Brain microvascular endothelial cell (primary cell): ENCODE results near the gene MGST2.

Experiments
- DNase-seq: peaks from one replicate; pipeline ENCODE4 v3.0.0-alpha.2; 2020
- H3K27ac ChIP-seq: fragments of 250-450 bp; sonication (Bioruptor Pico); 2 replicates; pipeline ENCODE4 v1.5.1; 2020; ENCODE audit warnings: mild to moderate bottlenecking, moderate library complexity
- H3K27me3 ChIP-seq: fragments of 250-450 bp; sonication (Bioruptor Pico); replicated peaks from 2 replicates; pipeline ENCODE4 v1.5.1; 2020; ENCODE audit warnings: mild to moderate bottlenecking
- H3K36me3 ChIP-seq: fragments of 250-450 bp; sonication (Bioruptor Pico); replicated peaks from 2 replicates; pipeline ENCODE4 v1.5.1; 2020; ENCODE audit warnings: mild to moderate bottlenecking
- H3K4me3 ChIP-seq: 2 replicates; pipeline ENCODE4 v1.5.1; 2011; ENCODE audit warnings: low read depth, mild to moderate bottlenecking, control low read depth, low read length, moderate library complexity
- CTCF ChIP-seq: IDR thresholded peaks from 2 replicates; pipeline ENCODE4 v1.5.1; 2011; ENCODE audit warnings: low read depth, mild to moderate bottlenecking, moderate library complexity, low read length, control low read depth, inconsistent platforms; ENCODE audit errors: missing control alignments
- in situ Hi-C: cut with HindIII; loops from 2 replicates; pipeline ENCODE4 v1.10.0; 2017; ENCODE audit warnings: low sequenced_read_pairs, low pct_ligation_motif_present

MGST2 gene

GRCh38 chr4:139625093-139625455, 40.5 kb upstream of the MGST2 start:
- no peaks in the 10 kb centered on the region for H3K27me3 ChIP-seq
- in situ Hi-C loops = no loop called here
- no peaks in the 10 kb centered on the region for H3K36me3 ChIP-seq
- no peak for DNase-seq
- no peak overlapping the region for H3K27ac ChIP-seq
- TF ChIP-seq CTCF = no peak
- H3K4me3 ChIP-seq = no peak overlapping the region

GRCh38 chr4:139625482-139625881, 40.1 kb upstream of the MGST2 start:
- no peak for DNase-seq
- in situ Hi-C loops = no loop called here
- Histone ChIP-seq H3K27me3 (no peaks in the 10 kb centered on the region), H3K27ac (no peak overlapping the region), H3K4me3 (no peak overlapping the region), H3K36me3 (no peaks in the 10 kb centered on the region)
- TF ChIP-seq CTCF = no peak

GRCh38 chr4:139628184-139629012, 37.2 kb upstream of the MGST2 start:
- Histone ChIP-seq H3K27me3 (no peaks in the 10 kb centered on the region), H3K36me3 (no peaks in the 10 kb centered on the region), H3K27ac (no peak overlapping the region), H3K4me3 (no peak overlapping the region)
- in situ Hi-C loops = no loop called here
- TF ChIP-seq CTCF = no peak
- no peak for DNase-seq

GRCh38 chr4:139629436-139630125, 36.0 kb upstream of the MGST2 start:
- DNase-seq = no peak
- Histone ChIP-seq H3K36me3 (no peaks in the 10 kb centered on the region), H3K4me3 (no peak overlapping the region), H3K27me3 (no peaks in the 10 kb centered on the region), H3K27ac (no peak overlapping the region)
- in situ Hi-C loops = no loop called here
- TF ChIP-seq CTCF = no peak

GRCh38 chr4:139630126-139630495, 35.5 kb upstream of the MGST2 start:
- H3K36me3 ChIP-seq = no peaks in the 10 kb centered on the region
- H3K27me3 ChIP-seq = no peaks in the 10 kb centered on the region
- in situ Hi-C loops = no loop called here
- DNase-seq = no peak
- no peak for TF ChIP-seq CTCF
- H3K4me3 ChIP-seq = no peak overlapping the region
- no peak overlapping the region for H3K27ac ChIP-seq

GRCh38 chr4:139630991-139631390, 34.6 kb upstream of the MGST2 start:
- no peak for TF ChIP-seq CTCF
- Histone ChIP-seq H3K4me3 (no peak overlapping the region), H3K27me3 (no peaks in the 10 kb centered on the region), H3K27ac (no peak overlapping the region), H3K36me3 (no peaks in the 10 kb centered on the region)
- in situ Hi-C loops = no loop called here
- no peak for DNase-seq
